Activated CD4-positive, alpha-beta T cell treated with anti-CD3 and anti-CD28 coated beads, Interleukin-2, amount 50 U/mL, for 16 hours (primary cell): Measurements from ENCODE around the gene ARHGAP35.
"Not testable (repeated sequence)": the region's sequence is repeated elsewhere in the genome, so short reads cannot be mapped to it uniquely, and the experiment has no call there.

Experiments
- DNase-seq: peaks from one replicate; pipeline ENCODE4 v3.0.0-alpha.2; 2020

Gene ARHGAP35

GRCh38 chr19:46871173-46871572 is 10.4 kb downstream of the ARHGAP35 start:
- DNase-seq, result not testable (repeated sequence)

- DNase-seq, result no peak
These were observed 12.2 kb downstream of the ARHGAP35 start for GRCh38 chr19:46872967-46873366.

GRCh38 chr19:46875234-46875633 is 14.4 kb downstream of the ARHGAP35 start:
- DNase-seq, result no peak

- no peak for DNase-seq
These were observed 14.9 kb downstream of the ARHGAP35 start for GRCh38 chr19:46875657-46876056.

- no peak for DNase-seq
These were observed 18.0 kb downstream of the ARHGAP35 start for GRCh38 chr19:46878613-46879375.

GRCh38 chr19:46880431-46880830 is 19.6 kb downstream of the ARHGAP35 start:
- no peak for DNase-seq

- no peak for DNase-seq
These were observed 20.3 kb downstream of the ARHGAP35 start for GRCh38 chr19:46881092-46881491.

GRCh38 chr19:46882034-46882433 is 21.2 kb downstream of the ARHGAP35 start:
- no peak for DNase-seq

GRCh38 chr19:46882751-46883150 is 22.0 kb downstream of the ARHGAP35 start:
- not testable (repeated sequence) for DNase-seq

- no peak for DNase-seq
These were observed 24.6 kb downstream of the ARHGAP35 start for GRCh38 chr19:46885411-46885810.

- no peak for DNase-seq
These were observed 25.9 kb downstream of the ARHGAP35 start for GRCh38 chr19:46886546-46887239.

- no peak for DNase-seq
These were observed 26.5 kb downstream of the ARHGAP35 start for GRCh38 chr19:46887240-46887782.

GRCh38 chr19:46890423-46891170 is 29.8 kb downstream of the ARHGAP35 start:
- DNase-seq, result no peak

GRCh38 chr19:46892252-46893179 is 31.7 kb downstream of the ARHGAP35 start:
- no peak for DNase-seq

GRCh38 chr19:46896076-46896794 is 35.4 kb downstream of the ARHGAP35 start:
- no peak for DNase-seq

- no peak for DNase-seq
These were observed 37.9 kb downstream of the ARHGAP35 start for GRCh38 chr19:46898731-46899130.

GRCh38 chr19:46900341-46900740 is 39.5 kb downstream of the ARHGAP35 start:
- DNase-seq, result no peak

- DNase-seq, result no peak
These were observed 41.1 kb downstream of the ARHGAP35 start for GRCh38 chr19:46901701-46902401.

GRCh38 chr19:46902402-46902766 is 41.6 kb downstream of the ARHGAP35 start:
- no peak for DNase-seq

- DNase-seq, result no peak
These were observed 42.7 kb downstream of the ARHGAP35 start for GRCh38 chr19:46903458-46903857.
